MCF 10A (cell line): ENCODE measurements around the gene CAPN9. TPM values are rescaled to one million over a fixed set of nuclear protein-coding genes. Genes with fewer than 3 reads are reported as not detected.
A peak's percentile ranks its signal among the peaks of the same experiment; 100 is the strongest.

Experiments
- BruUV-seq: library from RNA; stranded (reverse); fragments of 400-500 nt; replicated peaks from 2 replicates; lab custom pipeline; 2021; lab: Mats Ljungman, UMichigan
- CTCF ChIA-PET: fragments of 300-600 bp; sonication (Branson Sonifier 250); formaldehyde crosslinking; extraction: SDS; loops from one replicate; lab custom pipeline; 2021; ENCODE audit warnings: antibody characterized with exemption, inconsistent platforms; lab: Yijun Ruan, JAX
- POLR2A ChIA-PET: fragments of 300-600, 350-650 bp; sonication (Branson Sonifier 250); formaldehyde crosslinking; extraction: SDS; loops from one replicate; lab custom pipeline; 2020; ENCODE audit warnings: antibody characterized with exemption, inconsistent platforms; lab: Yijun Ruan, JAX
- DNase-seq: peaks from one replicate; pipeline ENCODE4 v3.0.0-alpha.2; 2018; ENCODE audit not compliant: unreplicated experiment
- H3K27ac Mint-ChIP-seq: one replicate; pipeline ENCODE4 v1.8.0; 2022; ENCODE audit warnings: mild to moderate bottlenecking, low read depth, mixed read lengths; ENCODE audit not compliant: unreplicated experiment
- H3K27me3 Mint-ChIP-seq: one replicate; pipeline ENCODE4 v1.8.0; 2022; ENCODE audit warnings: mixed read lengths; ENCODE audit not compliant: insufficient read depth, unreplicated experiment
- H3K36me3 Mint-ChIP-seq: one replicate; pipeline ENCODE4 v1.8.0; 2022; ENCODE audit warnings: mild to moderate bottlenecking, moderate library complexity, mixed read lengths; ENCODE audit not compliant: insufficient read depth, unreplicated experiment
- H3K4me1 Mint-ChIP-seq: one replicate; pipeline ENCODE4 v1.8.0; 2022; ENCODE audit warnings: mixed read lengths; ENCODE audit not compliant: insufficient read depth, unreplicated experiment
- H3K4me3 Mint-ChIP-seq: one replicate; pipeline ENCODE4 v1.8.0; 2022; ENCODE audit warnings: mild to moderate bottlenecking, moderate library complexity, mixed read lengths; ENCODE audit not compliant: unreplicated experiment
- H3K9me3 Mint-ChIP-seq: one replicate; pipeline ENCODE4 v1.8.0; 2022; ENCODE audit warnings: mixed read lengths; ENCODE audit not compliant: unreplicated experiment
- intact Hi-C: fragments of 100-400 bp; cut with micrococcal nuclease; formaldehyde crosslinking; loops from 2 replicates; pipeline ENCODE4 v1.14.1; 2022
- total RNA-seq: library from RNA; stranded (reverse); gene quantifications from 2 replicates; pipeline ENCODE4 v1.2.3, GENCODE V29; 2022
- TF ChIP-seq, protein P1 (sequence below): fragments of 200-600 bp; IDR thresholded peaks from one replicate; pipeline ENCODE4 v1.8.0; 2022; ENCODE audit warnings: antibody characterized with exemption, mild to moderate bottlenecking; ENCODE audit not compliant: unreplicated experiment

Gene CAPN9
- total RNA-seq, 1 experiment from 2014 or later, result not detected

GRCh38 chr1:230752407-230752806 is 5.2 kb downstream of the CAPN9 start:
- intact Hi-C loops, result no loop called here
- POLR2A ChIA-PET, result no interaction called here
- no peaks in the 10 kb centered on the region for H3K4me1 Mint-ChIP-seq
- TF ChIP-seq, protein P1, sequence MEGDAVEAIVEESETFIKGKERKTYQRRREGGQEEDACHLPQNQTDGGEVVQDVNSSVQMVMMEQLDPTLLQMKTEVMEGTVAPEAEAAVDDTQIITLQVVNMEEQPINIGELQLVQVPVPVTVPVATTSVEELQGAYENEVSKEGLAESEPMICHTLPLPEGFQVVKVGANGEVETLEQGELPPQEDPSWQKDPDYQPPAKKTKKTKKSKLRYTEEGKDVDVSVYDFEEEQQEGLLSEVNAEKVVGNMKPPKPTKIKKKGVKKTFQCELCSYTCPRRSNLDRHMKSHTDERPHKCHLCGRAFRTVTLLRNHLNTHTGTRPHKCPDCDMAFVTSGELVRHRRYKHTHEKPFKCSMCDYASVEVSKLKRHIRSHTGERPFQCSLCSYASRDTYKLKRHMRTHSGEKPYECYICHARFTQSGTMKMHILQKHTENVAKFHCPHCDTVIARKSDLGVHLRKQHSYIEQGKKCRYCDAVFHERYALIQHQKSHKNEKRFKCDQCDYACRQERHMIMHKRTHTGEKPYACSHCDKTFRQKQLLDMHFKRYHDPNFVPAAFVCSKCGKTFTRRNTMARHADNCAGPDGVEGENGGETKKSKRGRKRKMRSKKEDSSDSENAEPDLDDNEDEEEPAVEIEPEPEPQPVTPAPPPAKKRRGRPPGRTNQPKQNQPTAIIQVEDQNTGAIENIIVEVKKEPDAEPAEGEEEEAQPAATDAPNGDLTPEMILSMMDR, result no peak
- no peaks in the 10 kb centered on the region for H3K36me3 Mint-ChIP-seq
- H3K4me3 Mint-ChIP-seq, result no peak overlapping the region
- peaks cover 16% of the 10 kb centered on the region for H3K27me3 Mint-ChIP-seq
- H3K9me3 Mint-ChIP-seq, result no peaks in the 10 kb centered on the region
- CTCF ChIA-PET, result interaction anchor here (0.5 to 1.1 kb wide), 4 partner anchors 34 to 1174 kb away, joined by 3 to 4 read pairs (median 3); no protein-coding TSS in a partner anchor
- no peak overlapping the region for H3K27ac Mint-ChIP-seq
- no TSS peak for BruUV-seq
- no peak for DNase-seq

GRCh38 chr1:230753191-230753585 is 6.0 kb downstream of the CAPN9 start:
- DNase-seq, result no peak
- intact Hi-C loops, result no loop called here

DNA sequence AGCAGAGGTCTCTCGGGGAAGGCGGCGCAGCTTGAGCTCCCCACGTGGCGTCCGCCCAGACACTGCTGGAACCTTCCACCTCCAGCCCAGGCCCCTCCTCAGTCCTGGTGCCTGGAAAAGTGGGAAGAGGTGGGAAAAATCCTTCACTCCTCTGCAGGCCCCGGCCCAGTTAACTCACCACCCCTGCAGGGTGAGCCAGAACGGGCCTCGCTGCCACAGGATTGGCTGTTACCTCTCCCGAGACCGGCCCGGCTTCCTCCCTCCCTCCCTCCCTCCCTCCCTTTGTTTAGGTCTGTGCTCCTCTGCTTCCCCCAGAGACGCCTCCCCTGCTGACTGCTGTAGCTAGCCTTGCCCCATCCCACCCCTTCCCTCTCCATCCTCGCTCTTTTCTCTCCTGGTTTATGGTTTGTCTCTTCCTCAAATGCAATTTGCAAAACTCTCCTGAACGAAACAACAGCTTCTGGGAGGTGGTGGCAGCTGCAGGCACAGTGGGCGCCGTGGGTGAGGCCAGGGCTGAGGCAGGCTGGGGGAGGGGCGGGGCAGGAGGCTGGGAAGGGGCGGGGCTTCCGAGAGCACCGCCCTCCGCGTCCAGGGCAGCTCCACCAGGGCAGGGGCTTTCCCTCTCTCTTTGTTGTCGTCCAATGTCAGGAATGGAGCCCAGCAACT is 6.5 kb downstream of the CAPN9 start:
- H3K4me1 Mint-ChIP-seq, result no peaks in the 10 kb centered on the region
- no peak overlapping the region for H3K4me3 Mint-ChIP-seq
- no peaks in the 10 kb centered on the region for H3K9me3 Mint-ChIP-seq
- TF ChIP-seq, protein P1, result no peak
- POLR2A ChIA-PET, result interaction anchor here (0.7 kb wide), 1 partner anchor 137 kb away, joined by 3 read pairs; no protein-coding TSS in a partner anchor
- peak; percentile 66 for DNase-seq
- peaks cover 21% of the 10 kb centered on the region for H3K27me3 Mint-ChIP-seq
- CTCF ChIA-PET, result interaction anchor here (0.6 to 0.7 kb wide), 2 partner anchors 110 to 170 kb away, joined by 3 read pairs; no protein-coding TSS in a partner anchor
- intact Hi-C loops, result no loop called here
- no peak overlapping the region for H3K27ac Mint-ChIP-seq
- no TSS peak for BruUV-seq
- no peaks in the 10 kb centered on the region for H3K36me3 Mint-ChIP-seq

More at GRCh38 chr1:230753191-230753585, 6.0 kb downstream of the CAPN9 start:
- Mint-ChIP-seq H3K27ac (no peak overlapping the region), H3K36me3 (no peaks in the 10 kb centered on the region), H3K4me1 (no peaks in the 10 kb centered on the region), H3K27me3 (peaks cover 16% of the 10 kb centered on the region), H3K4me3 (no peak overlapping the region), H3K9me3 (no peaks in the 10 kb centered on the region)
- no TSS peak for BruUV-seq
- ChIA-PET POLR2A (interaction anchor here (0.7 kb wide), 1 partner anchor 137 kb away, joined by 3 read pairs; no protein-coding TSS in a partner anchor), CTCF (interaction anchor here (0.6 to 1.1 kb wide), 3 partner anchors 110 to 458 kb away, joined by 3 to 4 read pairs (median 3); no protein-coding TSS in a partner anchor)
- TF ChIP-seq, protein P1, result no peak

DNA sequence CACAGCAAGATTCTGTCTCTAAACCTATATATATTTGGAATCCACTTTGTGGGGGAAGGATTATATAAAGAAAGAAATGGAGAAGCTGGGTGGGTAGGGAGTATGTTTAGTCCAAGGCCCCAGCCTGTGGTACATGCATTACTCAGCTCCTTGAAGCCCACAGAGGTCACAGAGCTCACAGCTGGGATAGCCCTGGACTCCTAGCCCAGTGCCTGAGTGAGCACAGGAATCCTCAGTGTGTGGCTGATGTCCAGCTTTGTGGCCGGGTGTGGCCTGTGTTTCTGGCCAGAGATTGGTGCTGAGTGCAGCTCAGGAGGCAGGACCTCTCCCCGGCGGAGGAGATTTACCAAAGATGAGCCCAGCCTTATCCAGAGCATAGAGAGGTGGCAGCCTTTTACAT is 7.6 kb downstream of the CAPN9 start:
- H3K27me3 Mint-ChIP-seq, result peaks cover 30% of the 10 kb centered on the region
- no peaks in the 10 kb centered on the region for H3K36me3 Mint-ChIP-seq
- DNase-seq, result peak; percentile 16
- POLR2A ChIA-PET, result no interaction called here
- H3K9me3 Mint-ChIP-seq, result no peaks in the 10 kb centered on the region
- TF ChIP-seq, protein P1, result no peak
- CTCF ChIA-PET, result no interaction called here
- no peak overlapping the region for H3K4me3 Mint-ChIP-seq
- BruUV-seq, result no TSS peak
- no peak overlapping the region for H3K27ac Mint-ChIP-seq
- intact Hi-C loops, result no loop called here
- H3K4me1 Mint-ChIP-seq, result no peaks in the 10 kb centered on the region
